ENCODE data around the gene SLC25A24. TPM values are rescaled to one million over a fixed set of nuclear protein-coding genes. Genes with fewer than 3 reads are reported as not detected.
A peak's percentile ranks its signal among the peaks of the same experiment; 100 is the strongest.
"Not testable (repeated sequence)": the region's sequence is repeated elsewhere in the genome, so short reads cannot be mapped to it uniquely, and the experiment has no call there.

SLC25A24 gene
- total RNA-seq, 1 donor from 2014 or later: 55.3 TPM

GRCh38 chr1:108140936-108141335, 59.2 kb downstream of the SLC25A24 start:
- H3K36me3 Mint-ChIP-seq (ENCODE audit: low read depth, unreplicated experiment): peaks cover 44% of the 10 kb centered on the region
- H3K4me2 ChIP-seq (ENCODE audit: low read length): no peak overlapping the region
- peaks cover 2% of the 10 kb centered on the region for H3K9me3 Mint-ChIP-seq (ENCODE audit: unreplicated experiment)

GRCh38 chr1:108140177-108140576, 60.0 kb downstream of the SLC25A24 start:
- Histone ChIP-seq H3K4me1 (ENCODE audit: insufficient read depth, low read length) (peaks cover 12% of the 10 kb centered on the region), H3K4me2 (ENCODE audit: low read length) (no peak overlapping the region), H3K9ac (ENCODE audit: low read length) (no peak overlapping the region), H3K27me3 (ENCODE audit: insufficient read depth, low read length) (no peaks in the 10 kb centered on the region), H3K4me3 (ENCODE audit: insufficient read depth, low read depth, low read length) (no peak overlapping the region), H3K27ac (ENCODE audit: low read depth, low read length) (no peak overlapping the region), H2AFZ (ENCODE audit: low read depth, low read length) (no peak overlapping the region), H3K79me2 (ENCODE audit: insufficient read depth, low read length) (peaks cover 6% of the 10 kb centered on the region), H3K36me3 (ENCODE audit: insufficient read depth, low read length) (peaks cover 45% of the 10 kb centered on the region), H4K20me1 (ENCODE audit: insufficient read depth, low read length) (no peaks in the 10 kb centered on the region), H3K9me3 (ENCODE audit: insufficient read depth, low read depth, low read length) (no peaks in the 10 kb centered on the region)
- H3K4me1 Mint-ChIP-seq (ENCODE audit: low read depth, unreplicated experiment): no peaks in the 10 kb centered on the region
- TF ChIP-seq CTCF (IDR thresholded peaks at IDR 0.05; ENCODE audit: insufficient read depth, low read depth, low read length): no peak
- no peak for TF ChIP-seq EZH2 (IDR thresholded peaks at IDR 0.05; ENCODE audit: insufficient read depth, low read length)
- FAIRE-seq (no peak), DNase-seq (ENCODE audit: low read depth) (no peak)
- peaks cover 37% of the 10 kb centered on the region for H3K36me3 Mint-ChIP-seq (ENCODE audit: low read depth, unreplicated experiment)
- H3K9me3 Mint-ChIP-seq (ENCODE audit: unreplicated experiment): peaks cover 2% of the 10 kb centered on the region
- no peak overlapping the region for H3K4me3 Mint-ChIP-seq (ENCODE audit: unreplicated experiment)
- no peak overlapping the region for H3K27ac Mint-ChIP-seq (ENCODE audit: unreplicated experiment)
- H3K27me3 Mint-ChIP-seq (ENCODE audit: low read depth, unreplicated experiment): no peaks in the 10 kb centered on the region

More at GRCh38 chr1:108140936-108141335, 59.2 kb downstream of the SLC25A24 start:
- DNase-seq (ENCODE audit: low read depth) (no peak), FAIRE-seq (no peak)
- Histone ChIP-seq H3K27me3 (ENCODE audit: insufficient read depth, low read length) (no peaks in the 10 kb centered on the region), H3K9ac (ENCODE audit: low read length) (no peak overlapping the region), H3K27ac (ENCODE audit: low read depth, low read length) (peak overlapping the region; percentile 5), H3K4me1 (ENCODE audit: insufficient read depth, low read length) (peaks cover 12% of the 10 kb centered on the region), H3K36me3 (ENCODE audit: insufficient read depth, low read length) (peaks cover 38% of the 10 kb centered on the region), H3K9me3 (ENCODE audit: insufficient read depth, low read depth, low read length) (no peaks in the 10 kb centered on the region), H2AFZ (ENCODE audit: low read depth, low read length) (no peak overlapping the region), H4K20me1 (ENCODE audit: insufficient read depth, low read length) (no peaks in the 10 kb centered on the region), H3K79me2 (ENCODE audit: insufficient read depth, low read length) (peaks cover 6% of the 10 kb centered on the region), H3K4me3 (ENCODE audit: insufficient read depth, low read depth, low read length) (no peak overlapping the region)
- Mint-ChIP-seq H3K4me3 (ENCODE audit: unreplicated experiment) (no peak overlapping the region), H3K4me1 (ENCODE audit: low read depth, unreplicated experiment) (no peaks in the 10 kb centered on the region), H3K27me3 (ENCODE audit: low read depth, unreplicated experiment) (no peaks in the 10 kb centered on the region), H3K27ac (ENCODE audit: unreplicated experiment) (no peak overlapping the region)
- TF ChIP-seq CTCF (IDR thresholded peaks at IDR 0.05; ENCODE audit: insufficient read depth, low read depth, low read length) (no peak), EZH2 (IDR thresholded peaks at IDR 0.05; ENCODE audit: insufficient read depth, low read length) (no peak)

- not testable (repeated sequence) for H3K4me3 ChIP-seq (ENCODE audit: insufficient read depth, low read depth, low read length); H3K4me1 Mint-ChIP-seq (ENCODE audit: low read depth, unreplicated experiment); H2AFZ ChIP-seq (ENCODE audit: low read depth, low read length); H4K20me1 ChIP-seq (ENCODE audit: insufficient read depth, low read length); H3K79me2 ChIP-seq (ENCODE audit: insufficient read depth, low read length); H3K27me3 Mint-ChIP-seq (ENCODE audit: low read depth, unreplicated experiment); H3K27ac Mint-ChIP-seq (ENCODE audit: unreplicated experiment); H3K9me3 ChIP-seq (ENCODE audit: insufficient read depth, low read depth, low read length); DNase-seq (ENCODE audit: low read depth); H3K9ac ChIP-seq (ENCODE audit: low read length); FAIRE-seq; H3K9me3 Mint-ChIP-seq (ENCODE audit: unreplicated experiment); H3K4me3 Mint-ChIP-seq (ENCODE audit: unreplicated experiment); H3K27me3 ChIP-seq (ENCODE audit: insufficient read depth, low read length); H3K27ac ChIP-seq (ENCODE audit: low read depth, low read length); H3K4me2 ChIP-seq (ENCODE audit: low read length)
- peaks cover 12% of the 10 kb centered on the region for H3K4me1 ChIP-seq (ENCODE audit: insufficient read depth, low read length)
- peaks cover 45% of the 10 kb centered on the region for H3K36me3 ChIP-seq (ENCODE audit: insufficient read depth, low read length)
- peaks cover 36% of the 10 kb centered on the region for H3K36me3 Mint-ChIP-seq (ENCODE audit: low read depth, unreplicated experiment)
Measured at GRCh38 chr1:108139555-108139954, 60.6 kb downstream of the SLC25A24 start.

- H3K79me2 ChIP-seq (ENCODE audit: insufficient read depth, low read length); H3K4me1 ChIP-seq (ENCODE audit: insufficient read depth, low read length); H3K9me3 ChIP-seq (ENCODE audit: insufficient read depth, low read depth, low read length); H3K4me3 Mint-ChIP-seq (ENCODE audit: unreplicated experiment); H3K27me3 Mint-ChIP-seq (ENCODE audit: low read depth, unreplicated experiment); H3K4me1 Mint-ChIP-seq (ENCODE audit: low read depth, unreplicated experiment); H2AFZ ChIP-seq (ENCODE audit: low read depth, low read length); H4K20me1 ChIP-seq (ENCODE audit: insufficient read depth, low read length); H3K27ac ChIP-seq (ENCODE audit: low read depth, low read length); H3K4me2 ChIP-seq (ENCODE audit: low read length); DNase-seq (ENCODE audit: low read depth); H3K27ac Mint-ChIP-seq (ENCODE audit: unreplicated experiment); FAIRE-seq; H3K27me3 ChIP-seq (ENCODE audit: insufficient read depth, low read length); H3K9ac ChIP-seq (ENCODE audit: low read length); H3K4me3 ChIP-seq (ENCODE audit: insufficient read depth, low read depth, low read length): not testable (repeated sequence)
- Mint-ChIP-seq H3K36me3 (ENCODE audit: low read depth, unreplicated experiment) (peaks cover 28% of the 10 kb centered on the region), H3K9me3 (ENCODE audit: unreplicated experiment) (peaks cover 10% of the 10 kb centered on the region)
- peaks cover 36% of the 10 kb centered on the region for H3K36me3 ChIP-seq (ENCODE audit: insufficient read depth, low read length)
Measured at GRCh38 chr1:108133148-108133547, 67.0 kb downstream of the SLC25A24 start.

- H3K27me3 ChIP-seq (ENCODE audit: insufficient read depth, low read length); H3K9me3 ChIP-seq (ENCODE audit: insufficient read depth, low read depth, low read length); H3K9ac ChIP-seq (ENCODE audit: low read length); H2AFZ ChIP-seq (ENCODE audit: low read depth, low read length); H3K4me3 ChIP-seq (ENCODE audit: insufficient read depth, low read depth, low read length); H3K4me2 ChIP-seq (ENCODE audit: low read length); H3K79me2 ChIP-seq (ENCODE audit: insufficient read depth, low read length); H3K27me3 Mint-ChIP-seq (ENCODE audit: low read depth, unreplicated experiment); DNase-seq (ENCODE audit: low read depth); H3K4me1 Mint-ChIP-seq (ENCODE audit: low read depth, unreplicated experiment); H4K20me1 ChIP-seq (ENCODE audit: insufficient read depth, low read length); H3K27ac Mint-ChIP-seq (ENCODE audit: unreplicated experiment); H3K4me1 ChIP-seq (ENCODE audit: insufficient read depth, low read length); H3K4me3 Mint-ChIP-seq (ENCODE audit: unreplicated experiment); FAIRE-seq; H3K27ac ChIP-seq (ENCODE audit: low read depth, low read length): not testable (repeated sequence)
- Mint-ChIP-seq H3K9me3 (ENCODE audit: unreplicated experiment) (peaks cover 10% of the 10 kb centered on the region), H3K36me3 (ENCODE audit: low read depth, unreplicated experiment) (peaks cover 23% of the 10 kb centered on the region)
- H3K36me3 ChIP-seq (ENCODE audit: insufficient read depth, low read length): peaks cover 28% of the 10 kb centered on the region
Measured at GRCh38 chr1:108132367-108132766, 67.8 kb downstream of the SLC25A24 start.
